ENCODE data around the gene CBFA2T2.

DNA sequence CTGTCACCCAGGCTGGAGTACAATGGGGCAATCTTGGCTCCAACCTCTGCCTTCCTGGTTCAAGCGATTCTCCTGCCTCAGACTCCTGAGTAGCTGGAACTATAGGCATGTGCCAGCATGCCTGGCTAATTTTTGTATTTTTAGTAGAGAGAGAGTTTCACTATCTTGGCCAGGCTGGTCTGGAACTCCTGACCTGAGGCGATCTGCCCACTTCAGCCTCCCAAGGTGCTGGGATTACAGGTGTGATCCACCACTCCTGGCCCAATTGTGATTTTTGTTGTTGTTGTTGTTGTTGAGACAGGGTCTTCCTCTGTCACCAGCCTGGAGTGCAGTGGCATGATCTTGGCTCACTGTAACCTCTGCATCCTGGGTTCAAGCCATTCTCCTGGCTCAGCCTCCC lies 69.3 kb downstream of the CBFA2T2 start:
- no peak for TF ChIP-seq EZH2 (IDR thresholded peaks at IDR 0.05; ENCODE audit: borderline replicate concordance, low read length)
- TF ChIP-seq, protein P1, sequence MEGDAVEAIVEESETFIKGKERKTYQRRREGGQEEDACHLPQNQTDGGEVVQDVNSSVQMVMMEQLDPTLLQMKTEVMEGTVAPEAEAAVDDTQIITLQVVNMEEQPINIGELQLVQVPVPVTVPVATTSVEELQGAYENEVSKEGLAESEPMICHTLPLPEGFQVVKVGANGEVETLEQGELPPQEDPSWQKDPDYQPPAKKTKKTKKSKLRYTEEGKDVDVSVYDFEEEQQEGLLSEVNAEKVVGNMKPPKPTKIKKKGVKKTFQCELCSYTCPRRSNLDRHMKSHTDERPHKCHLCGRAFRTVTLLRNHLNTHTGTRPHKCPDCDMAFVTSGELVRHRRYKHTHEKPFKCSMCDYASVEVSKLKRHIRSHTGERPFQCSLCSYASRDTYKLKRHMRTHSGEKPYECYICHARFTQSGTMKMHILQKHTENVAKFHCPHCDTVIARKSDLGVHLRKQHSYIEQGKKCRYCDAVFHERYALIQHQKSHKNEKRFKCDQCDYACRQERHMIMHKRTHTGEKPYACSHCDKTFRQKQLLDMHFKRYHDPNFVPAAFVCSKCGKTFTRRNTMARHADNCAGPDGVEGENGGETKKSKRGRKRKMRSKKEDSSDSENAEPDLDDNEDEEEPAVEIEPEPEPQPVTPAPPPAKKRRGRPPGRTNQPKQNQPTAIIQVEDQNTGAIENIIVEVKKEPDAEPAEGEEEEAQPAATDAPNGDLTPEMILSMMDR (conservative IDR thresholded peaks at IDR 0.05 in 1 of 2, IDR thresholded peaks at IDR 0.05 in 1 of 2; ENCODE audit: extremely low read depth in 1 of 2, insufficient read depth in 1 of 2, low read depth in 1 of 2, low read length in 2 of 2): no peak
